ENCODE data around the gene SH3GLB2.
"Not testable (repeated sequence)": the region's sequence is repeated elsewhere in the genome, so short reads cannot be mapped to it uniquely, and the experiment has no call there.

Gene SH3GLB2

DNA sequence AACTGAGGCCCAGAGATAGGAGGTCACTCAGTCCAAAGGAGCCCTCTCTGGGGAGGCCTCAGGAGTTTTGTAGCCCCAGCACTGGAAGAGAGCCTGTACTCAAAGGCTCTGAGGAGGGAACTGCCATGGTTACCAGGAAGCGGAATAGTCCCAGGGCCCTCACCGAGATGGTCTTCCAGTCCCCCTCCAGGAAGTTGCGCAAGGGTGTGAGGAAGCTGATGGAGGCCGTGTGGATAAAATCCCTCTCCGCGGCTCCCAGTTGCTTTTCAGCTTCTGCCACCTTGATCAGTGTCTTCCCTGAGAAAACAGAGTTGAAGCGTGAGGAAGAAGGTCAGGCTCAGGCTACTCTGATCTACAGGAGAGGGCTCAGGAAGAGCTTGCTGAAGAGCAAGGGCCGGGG lies 13.5 kb downstream of the SH3GLB2 start:
- DNase-seq (ENCODE audit: low read depth), result no peak

DNA sequence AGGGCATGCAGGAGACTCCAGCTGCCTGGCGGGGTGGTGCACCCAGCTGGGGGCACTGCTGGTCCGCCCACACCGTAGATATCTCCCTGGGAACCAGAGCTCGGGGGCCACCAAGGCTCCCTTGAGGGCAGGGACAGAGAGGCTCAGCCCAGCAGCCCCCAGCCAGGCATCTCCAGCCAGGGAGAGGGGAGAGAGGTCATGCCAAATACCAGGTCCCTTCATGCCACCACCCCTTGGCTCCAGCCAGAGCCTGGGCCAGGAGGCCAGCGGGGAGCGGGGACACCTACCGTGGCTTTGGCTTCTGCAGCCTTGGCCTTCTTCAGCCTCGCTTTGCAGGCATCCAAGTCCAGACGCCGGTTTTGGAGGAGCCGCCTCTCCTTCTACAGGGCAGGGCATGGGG lies 14.0 kb downstream of the SH3GLB2 start:
- no peak for DNase-seq (ENCODE audit: low read depth)

DNA sequence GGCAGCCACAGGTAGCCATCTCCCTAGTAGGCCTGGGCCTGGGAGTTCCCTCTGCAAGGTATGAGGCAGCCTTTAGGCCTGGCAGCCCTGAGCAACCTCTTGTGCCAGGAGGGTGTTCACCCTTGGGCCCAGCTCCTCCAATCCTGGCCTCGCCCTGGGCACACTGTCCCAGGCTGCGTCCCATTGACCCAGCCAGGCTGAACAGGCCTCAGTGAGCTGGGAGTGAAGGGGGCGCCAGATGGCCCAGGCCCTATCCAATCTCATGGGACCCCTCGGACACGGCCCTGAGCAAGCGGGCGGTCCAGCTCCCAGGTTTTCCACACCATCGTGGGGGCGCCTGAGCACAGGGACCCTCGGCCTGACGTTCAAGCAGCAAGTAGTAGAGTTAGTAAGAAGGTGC lies 14.5 kb downstream of the SH3GLB2 start:
- DNase-seq (ENCODE audit: low read depth), result no peak

DNA sequence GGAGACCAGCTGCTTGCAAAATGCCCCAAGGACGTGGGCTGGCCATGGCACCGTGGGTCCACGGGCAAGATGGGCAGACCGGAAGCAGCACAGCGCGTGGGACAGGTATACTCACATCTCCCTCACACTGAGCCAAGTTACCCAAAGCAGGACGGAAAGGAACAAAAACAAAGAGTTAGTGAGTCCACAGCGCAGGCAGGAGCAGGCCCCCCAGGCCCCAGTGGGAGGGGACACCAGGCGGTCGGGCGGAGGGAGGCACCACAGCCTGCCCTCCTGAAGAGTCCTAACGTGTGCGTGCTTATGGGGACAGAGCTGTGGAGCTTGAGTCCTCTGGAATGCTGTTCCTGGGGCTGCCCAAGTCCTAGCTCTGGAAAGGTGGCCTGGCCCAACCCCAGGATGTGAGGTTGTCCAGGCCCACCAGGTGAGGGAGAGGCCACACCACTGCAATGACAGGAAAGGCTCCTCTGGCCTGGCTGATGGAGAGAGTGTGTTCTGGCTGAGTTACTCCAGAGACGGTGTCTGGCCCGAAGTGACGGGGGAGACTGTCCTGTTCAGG lies 15.2 kb downstream of the SH3GLB2 start:
- no peak for DNase-seq (ENCODE audit: low read depth)

DNA sequence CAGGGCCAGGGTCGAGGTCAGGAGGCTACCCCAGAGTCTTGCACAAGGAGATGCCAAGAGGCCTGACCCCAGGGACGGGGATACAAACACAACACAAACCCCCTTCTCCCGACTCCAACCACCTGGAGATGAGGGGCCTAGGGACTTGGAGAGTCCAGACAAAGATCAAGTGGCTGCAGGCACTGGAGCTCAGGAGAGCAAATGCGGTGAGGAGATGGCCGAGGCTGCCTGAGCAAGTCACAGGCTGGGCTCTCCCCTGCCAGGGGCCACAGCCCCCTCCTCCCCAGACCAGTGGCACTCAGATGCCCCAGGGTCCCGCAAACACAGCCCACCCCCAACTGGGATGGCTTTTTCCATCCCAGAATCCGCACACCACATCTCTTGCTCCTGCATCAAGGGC lies 15.8 kb downstream of the SH3GLB2 start:
- DNase-seq (ENCODE audit: low read depth), result no peak

DNA sequence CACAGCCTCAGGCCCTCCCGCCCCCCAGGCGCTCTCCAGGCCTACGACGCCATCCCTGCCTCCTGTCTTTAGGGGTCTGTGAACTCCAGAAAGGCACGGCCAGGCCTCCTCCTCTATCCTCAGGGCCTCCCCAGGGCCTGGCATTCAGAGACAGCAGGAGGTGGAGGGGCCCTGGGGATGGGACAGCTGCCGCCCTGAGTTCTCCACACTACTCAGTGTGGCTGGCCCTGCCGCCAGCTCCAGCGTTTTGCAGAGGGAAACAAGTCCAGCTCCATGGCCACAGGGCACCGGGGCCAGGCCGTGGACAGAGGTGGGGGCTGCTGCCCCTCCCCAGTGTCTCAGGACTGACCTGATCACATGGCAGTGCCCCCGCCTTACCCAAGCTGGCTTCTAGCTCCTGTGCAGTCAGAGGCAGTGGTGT lies 16.4 kb downstream of the SH3GLB2 start:
- no peak for DNase-seq (ENCODE audit: low read depth)

DNA sequence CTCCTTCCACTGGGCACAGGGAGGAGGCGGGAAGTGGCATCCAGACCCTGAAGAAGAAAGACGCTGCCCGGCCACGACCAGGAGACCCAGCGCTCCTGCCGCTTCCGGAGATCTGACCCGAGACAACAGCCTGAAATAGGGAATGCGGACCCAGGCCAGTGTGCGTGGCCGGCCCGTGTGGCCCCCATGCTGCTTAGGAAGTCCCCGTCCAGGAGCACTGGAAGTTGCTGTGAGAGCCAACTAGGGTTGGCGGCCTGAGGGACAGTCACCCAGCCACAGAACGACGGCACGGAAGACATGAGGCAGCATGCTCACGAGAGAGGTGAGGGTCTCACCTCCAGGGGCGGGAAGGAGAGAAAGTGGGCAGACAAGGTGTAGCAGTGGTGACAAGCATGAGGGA lies 17.0 kb downstream of the SH3GLB2 start:
- DNase-seq (ENCODE audit: low read depth), result no peak

DNA sequence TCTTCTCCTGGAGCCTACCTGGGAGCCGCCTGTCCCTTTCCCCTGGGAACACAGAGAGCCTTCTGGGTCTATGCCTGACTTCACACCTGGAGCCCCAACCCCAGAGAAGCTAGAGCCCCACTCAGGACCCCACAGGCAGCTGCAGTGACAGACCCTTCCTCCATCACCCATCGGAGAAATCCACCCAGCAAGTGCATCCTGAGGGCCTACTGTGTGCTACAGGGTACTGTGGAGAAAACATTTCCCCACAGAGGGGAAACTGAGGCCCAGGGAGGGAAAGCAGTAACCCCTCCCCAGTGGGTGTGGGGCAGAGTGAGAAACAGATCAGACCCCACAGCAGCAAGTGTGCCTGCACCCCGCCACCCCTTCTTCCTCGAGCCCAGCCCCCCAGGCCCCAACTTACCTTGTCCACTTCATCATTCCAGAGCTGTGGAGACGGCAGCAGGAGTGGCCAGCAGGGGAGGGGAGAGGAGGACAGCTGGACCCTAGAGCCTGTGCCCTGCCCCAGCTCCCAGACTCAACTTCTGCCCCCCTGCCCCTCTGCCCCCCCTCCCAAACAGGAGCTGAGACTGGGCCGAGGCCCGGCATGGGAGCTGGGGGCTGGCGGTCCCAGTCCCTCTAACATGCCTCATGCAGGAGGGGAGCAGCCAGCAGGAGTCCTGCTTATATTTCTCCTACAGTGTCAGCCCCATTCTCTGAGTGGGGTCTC lies 17.7 kb downstream of the SH3GLB2 start:
- no peak for DNase-seq (ENCODE audit: low read depth)

DNA sequence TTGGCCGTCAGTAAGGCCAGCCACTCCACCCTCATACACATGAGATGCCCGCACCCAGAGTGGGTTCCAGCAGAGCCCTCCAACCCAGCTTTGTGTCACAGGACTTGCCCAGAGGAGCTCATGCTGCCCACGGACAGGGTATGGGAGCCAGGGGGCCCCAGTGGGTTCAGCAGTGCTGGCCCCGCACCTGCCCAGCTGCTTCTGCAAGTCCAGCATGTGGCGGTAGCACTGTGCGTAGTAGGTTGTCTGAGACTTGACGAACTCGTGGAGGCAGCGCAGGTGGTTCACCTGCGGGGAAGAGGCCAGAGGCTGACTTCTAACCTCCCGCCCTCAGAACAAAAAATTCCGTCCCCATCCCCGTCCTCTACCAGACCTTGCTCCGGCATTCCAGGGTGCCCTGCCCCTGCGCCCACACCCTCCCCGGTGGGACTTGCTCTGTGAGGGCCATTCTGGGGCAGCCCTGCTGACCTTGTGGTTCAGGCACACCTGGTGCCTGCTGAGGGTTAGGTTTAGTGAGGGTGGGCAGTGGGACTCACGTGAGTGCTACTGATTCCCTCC lies 18.5 kb downstream of the SH3GLB2 start:
- no peak for DNase-seq (ENCODE audit: low read depth)

DNA sequence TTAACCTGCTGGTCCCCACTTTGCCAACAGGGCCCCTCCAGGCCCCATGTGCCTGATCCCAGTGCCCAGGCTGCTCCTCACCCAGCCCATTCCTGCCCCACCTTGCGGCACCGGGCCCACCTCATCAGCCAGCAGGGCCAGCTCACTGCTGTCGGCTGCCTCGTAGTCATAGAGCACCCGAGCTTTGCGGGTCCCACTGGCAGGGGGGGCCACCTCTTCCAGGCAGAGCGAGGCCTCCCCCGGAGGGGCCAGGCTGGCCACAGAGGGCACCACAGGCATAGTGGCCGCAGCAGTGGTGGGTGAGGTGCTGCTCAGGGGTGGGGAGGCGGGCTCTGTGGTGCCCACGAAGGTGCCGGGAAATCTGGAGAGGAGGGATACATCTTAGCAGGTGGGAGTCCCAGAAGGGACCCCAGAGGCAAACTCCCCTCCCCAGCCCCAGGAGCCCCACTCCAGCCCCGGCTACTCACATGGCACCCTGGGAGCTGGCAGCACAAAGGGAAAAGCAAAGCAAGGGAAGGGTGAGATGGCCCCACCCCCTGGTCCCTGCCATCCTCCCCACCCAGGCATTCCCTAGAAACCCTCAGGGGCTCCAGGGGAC lies 19.0 kb downstream of the SH3GLB2 start:
- no peak for DNase-seq (ENCODE audit: low read depth)

DNA sequence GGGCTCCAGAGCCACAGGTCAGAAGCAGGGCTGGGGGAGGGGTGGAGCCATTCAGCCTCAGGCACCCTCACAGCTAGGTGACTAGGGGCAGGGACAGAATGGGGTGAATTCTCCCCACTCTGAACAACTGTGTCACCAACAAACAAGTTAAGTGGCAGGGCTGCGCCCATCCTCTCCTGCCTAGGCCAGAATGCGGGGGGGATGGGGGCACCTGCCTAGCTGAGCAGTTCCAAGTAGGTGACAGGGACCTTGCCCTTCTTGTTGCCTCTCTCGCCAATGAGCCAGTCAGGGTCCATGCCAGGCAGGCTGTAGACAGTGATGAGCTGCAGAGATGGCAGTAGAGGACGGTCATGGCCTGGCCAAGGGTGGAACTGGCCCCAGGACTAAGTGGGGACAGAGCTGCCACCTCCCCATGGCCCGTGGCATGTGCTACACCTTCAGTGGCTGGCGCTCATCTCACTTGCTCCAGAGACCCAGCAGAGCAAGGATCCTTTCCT lies 19.6 kb downstream of the SH3GLB2 start:
- DNase-seq (ENCODE audit: low read depth), result no peak

DNA sequence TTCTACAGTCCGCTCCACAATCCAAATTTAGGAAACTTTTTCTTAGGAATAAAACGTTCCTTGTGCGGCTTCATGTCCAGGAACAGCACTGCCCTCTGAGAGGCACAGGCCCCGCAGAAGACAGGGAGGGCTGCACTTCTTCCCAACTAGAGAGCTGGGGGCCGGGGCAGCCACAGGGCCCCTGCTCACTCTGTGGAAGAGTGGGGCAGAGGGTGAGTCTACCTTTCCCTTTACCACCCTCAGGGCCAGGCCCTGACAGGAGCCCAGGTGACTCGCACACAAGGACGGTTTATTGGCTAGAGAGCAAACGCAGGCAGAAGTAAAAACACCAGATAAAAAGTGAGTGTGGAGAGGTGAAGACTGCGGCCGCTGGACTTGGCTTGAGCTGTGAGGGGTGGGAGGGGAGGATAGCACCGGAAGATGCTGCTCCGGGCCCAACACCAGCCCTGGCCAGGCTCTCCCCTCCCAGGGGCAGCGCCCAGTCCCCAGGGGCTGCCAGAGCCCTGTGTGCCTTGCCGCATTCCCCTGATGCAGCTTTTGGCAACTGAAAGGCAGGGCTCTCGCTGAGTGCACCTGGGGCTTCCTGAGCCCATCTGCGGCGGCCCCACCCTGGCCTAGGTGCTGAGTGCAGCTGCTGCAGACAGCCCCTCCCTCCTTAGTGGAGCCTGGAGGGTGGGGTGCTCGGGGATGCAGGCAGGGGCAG lies 20.2 kb downstream of the SH3GLB2 start:
- no peak for DNase-seq (ENCODE audit: low read depth)

DNA sequence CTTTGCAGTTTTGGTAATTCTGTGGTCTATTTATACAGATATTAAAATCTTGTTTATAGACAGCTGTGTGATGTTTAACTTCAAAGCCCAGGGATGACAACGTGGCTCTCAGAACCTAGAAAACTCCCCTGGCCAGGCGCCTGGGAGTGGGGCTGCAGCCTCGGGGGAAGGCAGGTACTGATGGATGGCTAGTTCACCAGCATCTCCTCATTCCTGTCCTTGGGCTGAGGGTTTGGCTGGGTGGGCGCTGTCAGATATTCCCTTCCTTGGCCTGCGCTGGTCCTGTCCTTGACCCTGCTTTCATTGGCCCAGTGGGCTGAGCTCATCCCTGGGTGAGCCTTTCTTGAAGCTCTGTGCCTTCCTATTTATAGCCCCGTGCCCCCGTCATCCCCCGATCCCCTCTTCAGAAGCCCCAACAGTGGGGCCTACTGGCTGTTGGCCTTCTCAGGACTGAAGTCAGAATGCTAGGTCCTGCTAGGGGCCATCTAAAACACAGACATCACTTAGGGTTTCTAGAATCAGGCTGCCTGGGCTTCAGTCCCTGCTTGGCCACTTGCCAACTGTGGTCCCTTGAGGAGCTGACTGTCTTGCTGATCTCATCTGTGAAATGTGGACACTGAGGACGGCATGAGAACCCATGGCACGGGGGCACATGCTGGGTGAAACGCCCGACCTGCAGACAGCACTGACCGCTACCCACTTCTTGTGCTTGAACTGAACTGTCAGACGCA lies 20.9 kb downstream of the SH3GLB2 start:
- no peak for DNase-seq (ENCODE audit: low read depth)

DNA sequence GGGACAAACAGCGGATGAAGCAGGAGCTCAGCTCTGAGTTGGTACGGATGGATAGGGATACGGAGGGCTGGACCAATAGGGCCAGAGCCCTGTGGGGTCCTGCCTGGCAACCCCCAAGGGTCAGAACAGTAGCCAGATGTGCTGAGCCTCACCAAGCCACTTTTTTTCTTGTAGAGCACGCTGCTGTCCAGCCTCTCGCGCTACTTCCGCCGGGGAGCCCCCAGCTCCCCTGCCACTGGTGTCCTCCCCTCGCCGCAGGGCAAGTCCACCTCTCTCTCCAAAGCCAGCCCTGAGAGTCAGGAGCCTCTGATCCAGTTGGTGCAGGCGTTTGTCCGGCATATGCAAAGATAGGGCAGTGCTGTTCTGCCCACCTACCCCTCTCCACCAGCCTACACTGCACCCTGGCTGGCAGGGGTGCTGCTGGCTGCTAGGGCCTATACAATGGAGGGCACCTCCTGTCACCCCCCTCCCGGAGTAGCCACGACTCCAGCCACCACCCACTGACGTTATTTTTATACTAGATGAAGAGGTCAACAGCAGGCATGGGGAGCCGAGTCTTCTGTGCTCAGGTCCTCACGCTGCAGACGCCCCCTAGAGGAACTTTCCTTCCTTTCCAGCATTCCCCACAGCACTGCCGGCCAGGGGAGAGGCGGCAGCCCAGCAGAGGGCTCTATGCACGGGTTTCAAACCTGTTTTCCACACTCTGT lies 21.6 kb downstream of the SH3GLB2 start:
- DNase-seq (ENCODE audit: low read depth), result peak; percentile 56

DNA sequence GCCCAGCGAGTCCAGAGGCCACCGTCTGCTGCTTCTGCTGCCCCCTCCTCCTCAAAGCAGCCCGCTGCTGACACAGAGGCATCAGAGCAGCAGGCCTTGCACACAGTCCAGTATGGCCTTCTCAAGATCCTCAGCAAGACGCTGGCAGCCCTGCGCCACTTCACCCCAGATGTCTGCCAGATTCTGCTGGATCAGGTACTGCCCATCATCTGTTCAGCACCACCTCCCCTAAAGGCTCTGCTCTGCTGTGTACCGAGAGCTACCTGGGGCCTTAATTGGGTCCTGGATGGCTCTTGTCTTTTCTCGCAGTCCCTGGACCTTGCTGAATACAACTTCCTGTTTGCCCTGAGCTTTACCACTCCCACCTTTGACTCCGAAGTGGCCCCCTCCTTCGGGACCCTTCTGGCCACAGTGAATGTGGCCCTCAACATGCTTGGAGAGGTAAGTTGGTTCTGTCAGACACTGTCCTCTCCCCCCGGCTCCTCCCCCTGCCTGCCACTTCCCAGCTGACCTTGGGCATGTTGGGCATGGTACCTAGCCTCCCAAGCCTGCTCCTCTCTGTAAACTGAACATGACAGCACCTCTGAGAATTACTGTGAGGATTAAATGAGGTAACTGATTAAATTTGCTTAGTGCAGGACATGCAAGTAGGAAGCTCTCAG lies 22.7 kb downstream of the SH3GLB2 start:
- no peak for DNase-seq (ENCODE audit: low read depth)

DNA sequence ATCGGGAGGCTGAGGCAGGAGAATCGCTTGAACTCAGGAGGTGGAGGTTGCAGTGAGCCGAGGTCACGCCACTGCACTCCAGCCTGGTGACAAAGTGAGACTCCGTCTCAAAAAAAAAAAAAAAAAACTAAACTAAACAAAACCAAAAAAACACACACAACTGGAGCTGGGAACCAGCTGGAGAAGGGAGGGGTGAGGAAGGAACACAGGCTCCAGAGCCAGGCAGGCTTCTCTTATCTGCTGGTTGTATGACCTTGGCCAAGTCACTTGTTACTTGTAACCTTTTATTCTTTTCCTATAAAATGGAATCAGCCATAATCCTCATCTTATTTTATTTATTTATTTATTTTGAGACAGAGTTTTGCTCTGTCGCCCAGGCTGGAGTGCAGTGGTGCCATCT lies 24.0 kb downstream of the SH3GLB2 start:
- not testable (repeated sequence) for DNase-seq (ENCODE audit: low read depth)

DNA sequence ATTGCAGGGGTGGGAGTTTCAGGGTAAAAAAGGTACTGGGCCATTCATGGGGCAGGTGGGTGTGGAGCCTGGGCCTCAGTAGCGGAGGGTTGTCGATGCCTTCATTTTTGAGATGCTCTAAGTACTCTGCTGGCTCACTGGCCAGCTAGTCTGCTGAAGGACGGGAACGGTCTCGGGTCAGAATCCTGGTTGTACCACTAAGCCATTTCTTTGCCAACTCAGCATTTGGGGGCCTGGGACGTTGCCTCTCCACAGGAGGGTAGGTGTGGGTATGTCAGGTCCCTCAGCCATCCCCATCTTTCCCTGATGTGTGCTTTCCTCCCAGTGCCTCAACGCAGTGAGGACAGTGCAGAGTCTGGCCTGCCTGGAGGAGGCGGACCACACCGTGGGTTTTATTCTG lies 25.1 kb downstream of the SH3GLB2 start:
- no peak for DNase-seq (ENCODE audit: low read depth)

DNA sequence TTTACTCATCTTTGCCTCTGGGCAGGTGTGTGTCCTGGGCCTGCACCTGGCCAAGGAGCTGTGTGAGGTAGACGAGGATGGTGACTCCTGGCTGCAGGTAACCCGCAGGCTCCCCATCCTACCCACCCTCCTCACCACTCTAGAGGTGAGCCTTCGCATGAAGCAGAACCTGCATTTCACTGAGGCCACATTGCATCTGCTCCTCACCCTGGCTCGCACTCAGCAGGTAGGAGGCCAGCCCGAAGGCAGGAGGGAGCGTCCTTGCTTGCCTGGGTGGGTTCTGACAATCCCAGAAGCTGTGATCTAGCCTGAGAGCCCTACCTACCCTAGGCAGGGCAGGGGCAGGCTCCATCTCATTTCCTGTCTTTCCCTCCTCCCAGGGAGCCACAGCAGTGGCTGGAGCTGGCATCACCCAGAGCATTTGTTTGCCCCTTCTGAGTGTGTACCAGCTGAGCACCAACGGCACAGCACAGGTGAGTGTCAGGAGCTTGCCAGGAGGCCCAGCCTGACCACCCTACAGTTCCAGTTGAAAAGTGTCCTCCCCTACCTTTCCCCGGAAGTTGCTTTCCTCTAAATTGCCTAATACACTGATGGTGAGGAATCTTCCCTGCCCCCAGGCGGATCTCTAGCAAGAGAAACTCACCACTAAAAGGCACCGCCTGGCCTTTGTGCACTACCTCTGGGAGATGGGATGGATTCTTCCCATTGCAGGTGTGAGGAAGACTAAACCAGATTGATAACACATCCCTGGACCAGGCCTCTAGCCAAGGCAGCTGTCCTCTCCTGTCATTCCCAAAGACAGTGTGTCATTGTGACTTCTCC lies 26.4 kb downstream of the SH3GLB2 start:
- no peak for DNase-seq (ENCODE audit: low read depth)

DNA sequence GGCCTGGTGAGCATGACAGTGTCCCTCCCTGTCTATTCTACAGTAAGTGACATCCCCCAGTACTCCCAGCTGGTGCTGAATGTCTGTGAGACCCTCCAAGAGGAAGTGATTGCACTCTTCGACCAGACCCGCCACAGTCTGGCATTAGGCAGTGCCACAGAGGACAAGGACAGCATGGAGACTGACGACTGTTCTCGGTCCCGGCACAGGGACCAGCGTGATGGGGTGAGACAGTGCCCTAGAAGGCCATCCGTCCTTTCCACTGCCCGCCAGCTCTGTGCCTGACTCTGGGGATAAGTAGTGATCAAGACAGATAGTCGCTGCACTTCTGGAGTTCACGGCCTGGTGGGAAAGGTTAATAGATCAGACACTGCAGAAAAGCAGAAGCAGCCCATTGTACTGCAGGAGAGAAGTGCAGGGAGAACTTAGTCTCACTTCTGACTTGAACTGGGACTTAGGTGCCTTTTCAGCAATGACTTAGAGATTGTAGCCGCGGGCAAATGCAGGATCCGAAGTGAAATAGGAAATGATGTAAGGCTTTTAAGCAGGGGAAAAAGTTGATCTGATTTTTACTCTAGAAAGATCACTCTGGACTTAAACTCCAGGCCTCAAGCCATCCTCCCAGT lies 28.4 kb downstream of the SH3GLB2 start:
- no peak for DNase-seq (ENCODE audit: low read depth)

Measured in CMK (cell line).